H9 (cell line): Measurements from ENCODE around the gene PDYN. TPM values are rescaled to one million over a fixed set of nuclear protein-coding genes. Genes with fewer than 3 reads are reported as not detected.

ENCODE experiments used
- DNase-seq: peaks from one replicate; pipeline ENCODE4 v3.0.0-alpha.2; 2017
- H2AFZ ChIP-seq: one replicate; pipeline ENCODE4 v1.6.1; 2013; ENCODE audit warnings: mild to moderate bottlenecking, low read length, control low read depth, moderate library complexity
- H2AK5ac ChIP-seq: 2 replicates; pipeline ENCODE4 v1.6.1; 2013; ENCODE audit warnings: low read length, control low read depth, mixed read lengths; ENCODE audit not compliant: insufficient read length
- H2BK120ac ChIP-seq: one replicate; pipeline ENCODE4 v1.6.1; 2013; ENCODE audit warnings: low read depth, mild to moderate bottlenecking, low read length, control low read depth, inconsistent platforms; ENCODE audit not compliant: poor library complexity, severe bottlenecking
- H2BK12ac ChIP-seq: 2 replicates; pipeline ENCODE4 v1.6.1; 2013; ENCODE audit warnings: low read length, control low read depth, mixed read lengths, low read depth; ENCODE audit not compliant: insufficient read length
- H2BK15ac ChIP-seq: 2 replicates; pipeline ENCODE4 v1.6.1; 2013; ENCODE audit warnings: low read depth, low read length, control low read depth
- H2BK20ac ChIP-seq: one replicate; pipeline ENCODE4 v1.6.1; 2013; ENCODE audit warnings: low read depth, mild to moderate bottlenecking, low read length, control low read depth, inconsistent platforms; ENCODE audit not compliant: poor library complexity, severe bottlenecking
- H2BK5ac ChIP-seq: 2 replicates; pipeline ENCODE4 v1.6.1; 2013; ENCODE audit warnings: low read length, control low read depth, mixed read lengths; ENCODE audit not compliant: insufficient read length
- H3K14ac ChIP-seq: 2 replicates; pipeline ENCODE4 v1.6.1; 2013; ENCODE audit warnings: low read length, control low read depth; ENCODE audit not compliant: insufficient read depth
- H3K18ac ChIP-seq: 2 replicates; pipeline ENCODE4 v1.6.1; 2013; ENCODE audit warnings: low read depth, mild to moderate bottlenecking, mixed read lengths, low read length, control low read depth; ENCODE audit not compliant: insufficient read length
- H3K23ac ChIP-seq: 2 replicates; pipeline ENCODE4 v1.6.1; 2013; ENCODE audit warnings: low read length, control low read depth, mixed read lengths, low read depth; ENCODE audit not compliant: insufficient read length
- H3K23me2 ChIP-seq: 2 replicates; pipeline ENCODE4 v1.6.1; 2013; ENCODE audit warnings: low read depth, mild to moderate bottlenecking, mixed read lengths, low read length, control low read depth; ENCODE audit not compliant: insufficient read length, poor library complexity, severe bottlenecking
- H3K27ac ChIP-seq: 2 replicates; pipeline ENCODE4 v1.5.1; 2013; ENCODE audit warnings: low read length, control low read depth, mixed read lengths, low read depth; ENCODE audit not compliant: insufficient read length
- H3K27me3 ChIP-seq: 2 replicates; pipeline ENCODE4 v1.6.1; 2013; ENCODE audit warnings: low read length, control low read depth, inconsistent platforms; ENCODE audit not compliant: insufficient read depth
- H3K4ac ChIP-seq: 2 replicates; pipeline ENCODE4 v1.6.1; 2013; ENCODE audit warnings: low read depth, mild to moderate bottlenecking, control low read depth, inconsistent platforms, low read length, moderate library complexity
- H3K4me1 ChIP-seq: 2 replicates; pipeline ENCODE4 v1.6.1; 2013; ENCODE audit warnings: low read length, control low read depth, inconsistent platforms; ENCODE audit not compliant: insufficient read depth
- H3K4me2 ChIP-seq: 2 replicates; pipeline ENCODE4 v1.6.1; 2013; ENCODE audit warnings: low read length, control low read depth, mixed read lengths; ENCODE audit not compliant: insufficient read length, insufficient read depth
- H3K56ac ChIP-seq: 2 replicates; pipeline ENCODE4 v1.6.1; 2013; ENCODE audit warnings: low read depth, mild to moderate bottlenecking, mixed read lengths, low read length, control low read depth; ENCODE audit not compliant: insufficient read length
- H3K79me1 ChIP-seq: 2 replicates; pipeline ENCODE4 v1.6.1; 2013; ENCODE audit warnings: low read depth, mild to moderate bottlenecking, moderate library complexity, low read length, control low read depth, inconsistent platforms; ENCODE audit not compliant: insufficient read depth, poor library complexity, severe bottlenecking
- H3K79me2 ChIP-seq: 2 replicates; pipeline ENCODE4 v1.6.1; 2013; ENCODE audit warnings: low read length, control low read depth, inconsistent platforms; ENCODE audit not compliant: insufficient read depth
- H3K9ac ChIP-seq: 2 replicates; pipeline ENCODE4 v1.6.1; 2013; ENCODE audit warnings: low read length, control low read depth, mixed read lengths; ENCODE audit not compliant: insufficient read length; ENCODE audit errors: extremely low read depth
- H3K9me3 ChIP-seq: one replicate; pipeline ENCODE4 v1.6.1; 2013; ENCODE audit warnings: low read depth, low read length, inconsistent platforms; ENCODE audit not compliant: control insufficient read depth
- H3T11ph ChIP-seq: one replicate; pipeline ENCODE4 v1.6.1; 2013; ENCODE audit warnings: mild to moderate bottlenecking, low read length, control low read depth, inconsistent platforms
- H4K20me1 ChIP-seq: one replicate; pipeline ENCODE4 v1.6.1; 2013; ENCODE audit not compliant: control insufficient read depth, insufficient read length, insufficient read depth
- H4K5ac ChIP-seq: 2 replicates; pipeline ENCODE4 v1.6.1; 2013; ENCODE audit warnings: low read depth, mild to moderate bottlenecking, mixed read lengths, low read length, control low read depth; ENCODE audit not compliant: insufficient read length
- H4K8ac ChIP-seq: replicated peaks from 2 replicates; pipeline ENCODE4 v1.6.1; 2013; ENCODE audit warnings: low read length, control low read depth, mixed read lengths, low read depth; ENCODE audit not compliant: insufficient read length
- H4K91ac ChIP-seq: 2 replicates; pipeline ENCODE4 v1.6.1; 2013; ENCODE audit warnings: low read depth, mild to moderate bottlenecking, moderate library complexity, mixed read lengths, low read length, control low read depth; ENCODE audit not compliant: insufficient read length
- H3K27ac Mint-ChIP-seq, 3 experiments: 2 replicates in 2 of 3; 3 replicates in 1 of 3; pipeline ENCODE4 v1.8.0; 2020 to 2021; ENCODE audit warnings: mixed read lengths in 3 of 3, mild to moderate bottlenecking in 1 of 3, moderate library complexity in 1 of 3
- H3K27me3 Mint-ChIP-seq: 2 replicates; pipeline ENCODE4 v1.8.0; 2021; ENCODE audit warnings: low read depth, mild to moderate bottlenecking, moderate library complexity, mixed read lengths
- H3K36me3 Mint-ChIP-seq, 3 experiments: 2 replicates in 2 of 3; 3 replicates in 1 of 3; pipeline ENCODE4 v1.8.0; 2020 to 2021; ENCODE audit warnings: low read depth in 3 of 3, mixed read lengths in 3 of 3; ENCODE audit not compliant: insufficient read depth in 1 of 3
- H3K4me1 Mint-ChIP-seq, 2 experiments: 2 replicates each; pipeline ENCODE4 v1.8.0; 2020; ENCODE audit warnings: mixed read lengths in 2 of 2
- H3K4me3 Mint-ChIP-seq, 2 experiments: 2 replicates in 1 of 2; 3 replicates in 1 of 2; pipeline ENCODE4 v1.8.0; 2020 to 2021; ENCODE audit warnings: mild to moderate bottlenecking in 2 of 2, mixed read lengths in 2 of 2, moderate library complexity in 1 of 2
- H3K9me3 Mint-ChIP-seq, 2 experiments: 2 replicates in 1 of 2; 3 replicates in 1 of 2; pipeline ENCODE4 v1.8.0; 2020; ENCODE audit warnings: mild to moderate bottlenecking in 2 of 2, mixed read lengths in 2 of 2, moderate library complexity in 1 of 2
- WGBS: extraction: QIAGEN DNeasy Blood & Tissue Kit; methylation state at CpG from one replicate; pipeline ENCODE4 v1.1.7; 2013; ENCODE audit warnings: missing lambda C conversion rate, low lambda C conversion rate, mixed read lengths; ENCODE audit not compliant: insufficient read length; ENCODE audit errors: extremely low coverage; 5-methylcytosine and 5-hydroxymethylcytosine counted together
- long read RNA-seq: library from polyadenylated mRNA; unstranded; transcript quantifications from one replicate; pipeline ENCODE4 v2.0.0, GENCODE V29; 2020
- total RNA-seq: library from RNA; stranded (reverse); gene quantifications from 2 replicates; pipeline ENCODE4 v1.2.1, GENCODE V29; 2021
- TF ChIP-seq, protein P1 (sequence below): fragments of 200-600 bp; sonication (generic); conservative IDR thresholded peaks from 3 replicates; pipeline ENCODE4 v1.8.0; 2021; ENCODE audit warnings: antibody characterized with exemption, mild to moderate bottlenecking

The PDYN gene
- 0.59 and 0.63 TPM in 2 replicates for total RNA-seq
- long read RNA-seq, partial matches to known transcripts: 0 of 8 reads
- long read RNA-seq, other reads (novel, unspliced or antisense): 4 of 8 reads

DNA sequence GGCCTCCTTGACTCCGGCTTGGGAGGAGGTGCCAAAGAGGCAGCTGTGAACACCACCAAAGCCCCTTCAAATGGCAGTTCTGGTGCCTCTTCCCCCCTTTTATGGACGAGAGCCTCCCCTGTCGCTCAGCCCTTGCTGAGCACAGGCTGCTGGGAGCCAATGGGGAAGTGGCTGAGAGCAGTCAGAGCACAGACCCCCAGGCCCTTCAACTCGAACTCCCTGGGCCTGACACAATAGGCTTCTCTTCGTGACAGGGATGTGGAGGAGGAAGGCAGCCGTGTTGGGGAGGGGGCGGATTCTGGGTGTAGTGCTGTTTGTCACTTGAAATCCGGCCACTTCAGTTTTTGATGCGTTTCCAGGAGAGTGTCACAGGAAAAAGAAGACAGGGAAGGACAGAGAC, at the start of gene PDYN:
PDYN (minus strand) TSS at position 73 of the 400 bp plus-strand sequence. CDS start 10,974 bp downstream, outside the sequence.
- Histone ChIP-seq H3K9me3 (no peaks in the 10 kb centered on the region), H3K27me3 (no peaks in the 10 kb centered on the region), H2BK5ac (no peak within 1 kb of the TSS), H3K27ac (no peak within 1 kb of the TSS), H3K56ac (no peak within 1 kb of the TSS), H2BK20ac (no peak within 1 kb of the TSS), H4K8ac (no peak within 1 kb of the TSS), H3K14ac (no peak within 1 kb of the TSS; the same call in 1 of the 2 replicates), H3K18ac (peak within 1 kb of the TSS; percentile 11), H3K4me2 (no peak within 1 kb of the TSS), H3K23me2 (no peaks in the 10 kb centered on the region), H4K91ac (no peak within 1 kb of the TSS), H2BK15ac (no peak within 1 kb of the TSS), H4K5ac (no peak within 1 kb of the TSS), H2AK5ac (no peak within 1 kb of the TSS), H3K23ac (no peak within 1 kb of the TSS), H3K79me1 (no peaks in the 10 kb centered on the region), H4K20me1 (no peaks in the 10 kb centered on the region), H3K4me1 (peaks cover 3% of the 10 kb centered on the region; the same call in 1 of the 2 replicates), H3T11ph (no peak within 1 kb of the TSS), H3K9ac (no peak within 1 kb of the TSS), H2BK120ac (no peak within 1 kb of the TSS), H2AFZ (no peak within 1 kb of the TSS), H3K4ac (no peak within 1 kb of the TSS), H2BK12ac (no peak within 1 kb of the TSS), H3K79me2 (no peaks in the 10 kb centered on the region)
- no CpG with 5 or more reads among the region's 9 CpGs for WGBS
- H3K4me3 Mint-ChIP-seq: no peak within 1 kb of the TSS
- no peak for DNase-seq
- H3K27me3 Mint-ChIP-seq: peaks cover 18% of the 10 kb centered on the region
- TF ChIP-seq, protein P1, sequence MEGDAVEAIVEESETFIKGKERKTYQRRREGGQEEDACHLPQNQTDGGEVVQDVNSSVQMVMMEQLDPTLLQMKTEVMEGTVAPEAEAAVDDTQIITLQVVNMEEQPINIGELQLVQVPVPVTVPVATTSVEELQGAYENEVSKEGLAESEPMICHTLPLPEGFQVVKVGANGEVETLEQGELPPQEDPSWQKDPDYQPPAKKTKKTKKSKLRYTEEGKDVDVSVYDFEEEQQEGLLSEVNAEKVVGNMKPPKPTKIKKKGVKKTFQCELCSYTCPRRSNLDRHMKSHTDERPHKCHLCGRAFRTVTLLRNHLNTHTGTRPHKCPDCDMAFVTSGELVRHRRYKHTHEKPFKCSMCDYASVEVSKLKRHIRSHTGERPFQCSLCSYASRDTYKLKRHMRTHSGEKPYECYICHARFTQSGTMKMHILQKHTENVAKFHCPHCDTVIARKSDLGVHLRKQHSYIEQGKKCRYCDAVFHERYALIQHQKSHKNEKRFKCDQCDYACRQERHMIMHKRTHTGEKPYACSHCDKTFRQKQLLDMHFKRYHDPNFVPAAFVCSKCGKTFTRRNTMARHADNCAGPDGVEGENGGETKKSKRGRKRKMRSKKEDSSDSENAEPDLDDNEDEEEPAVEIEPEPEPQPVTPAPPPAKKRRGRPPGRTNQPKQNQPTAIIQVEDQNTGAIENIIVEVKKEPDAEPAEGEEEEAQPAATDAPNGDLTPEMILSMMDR: no peak
- H3K9me3 Mint-ChIP-seq: no peaks in the 10 kb centered on the region
- peaks cover 56 to 58% of the 10 kb centered on the region in 2 experiments for H3K4me1 Mint-ChIP-seq
- H3K27ac Mint-ChIP-seq: peak within 1 kb of the TSS in 1 of 3 experiments; percentile 23; a peak in 2 of 7 replicates
- H3K36me3 Mint-ChIP-seq: no peaks in the 10 kb centered on the region
